Caco-2 (cell line): ENCODE results near the gene GRID1. TPM values are rescaled to one million over a fixed set of nuclear protein-coding genes. Genes with fewer than 3 reads are reported as not detected.
A peak's percentile ranks its signal among the peaks of the same experiment; 100 is the strongest.

Source experiments
- BruUV-seq: library from RNA; stranded (reverse); fragments of 400-500 nt; replicated peaks from 2 replicates; lab custom pipeline; 2021; lab: Mats Ljungman, UMichigan
- CTCF ChIA-PET: fragments of 300-600 bp; sonication (Branson Sonifier 250); formaldehyde crosslinking; loops from one replicate; lab custom pipeline; 2022; ENCODE audit warnings: antibody characterized with exemption; lab: Charles Lee
- POLR2A ChIA-PET: fragments of 300-600 bp; sonication (Branson Sonifier 250); formaldehyde crosslinking; loops from one replicate; lab custom pipeline; 2022; ENCODE audit warnings: antibody characterized with exemption; lab: Charles Lee
- DNase-seq, 2 experiments: peaks; one replicate each; pipeline versions ENCODE4 v3.0.0 to v3.0.0-alpha.2; 2020 to 2022
- H3K27me3 ChIP-seq: replicated peaks from 2 replicates; pipeline ENCODE4 v1.6.0; 2011; ENCODE audit warnings: low read length; ENCODE audit not compliant: control insufficient read depth, insufficient read depth
- H3K36me3 ChIP-seq: 2 replicates; pipeline ENCODE4 v1.5.1; 2011; ENCODE audit warnings: low read length; ENCODE audit not compliant: control insufficient read depth, insufficient read depth
- H3K4me1 ChIP-seq: fragments of 250-450 bp; sonication (Bioruptor Pico); 2 replicates; pipeline ENCODE4 v1.5.1; 2020; ENCODE audit warnings: mild to moderate bottlenecking
- H3K4me3 ChIP-seq: 2 replicates; pipeline ENCODE4 v1.5.1; 2011; ENCODE audit warnings: low read depth, mild to moderate bottlenecking, control low read depth, low read length
- H3K9me3 ChIP-seq: fragments of 250-450 bp; sonication (Bioruptor Pico); 2 replicates; pipeline ENCODE4 v1.5.1; 2020; ENCODE audit warnings: mild to moderate bottlenecking, moderate library complexity
- H3K27ac Mint-ChIP-seq: one replicate; pipeline ENCODE4 v1.8.0; 2022; ENCODE audit warnings: mixed read lengths; ENCODE audit not compliant: unreplicated experiment
- H3K27me3 Mint-ChIP-seq: one replicate; pipeline ENCODE4 v1.8.0; 2022; ENCODE audit warnings: mixed read lengths; ENCODE audit not compliant: insufficient read depth, unreplicated experiment
- H3K36me3 Mint-ChIP-seq: one replicate; pipeline ENCODE4 v1.8.0; 2022; ENCODE audit warnings: mild to moderate bottlenecking, mixed read lengths; ENCODE audit not compliant: insufficient read depth, unreplicated experiment
- H3K4me1 Mint-ChIP-seq: one replicate; pipeline ENCODE4 v1.8.0; 2022; ENCODE audit warnings: low read depth, mixed read lengths; ENCODE audit not compliant: unreplicated experiment
- H3K4me3 Mint-ChIP-seq: one replicate; pipeline ENCODE4 v1.8.0; 2022; ENCODE audit warnings: mild to moderate bottlenecking, moderate library complexity, mixed read lengths; ENCODE audit not compliant: unreplicated experiment
- H3K9me3 Mint-ChIP-seq: one replicate; pipeline ENCODE4 v1.8.0; 2022; ENCODE audit warnings: mixed read lengths; ENCODE audit not compliant: unreplicated experiment
- CTCF ChIP-seq, 2 experiments: fragments of 200-600 bp in 1 of 2; IDR thresholded peaks; 1 replicate in 1 of 2; 2 replicates in 1 of 2; pipeline versions ENCODE4 v1.5.1 to v1.8.0; 2011 to 2022; ENCODE audit warnings: antibody characterized with exemption in 1 of 2, control low read depth in 1 of 2, inconsistent platforms in 1 of 2, low read depth in 1 of 2, low read length in 1 of 2, mild to moderate bottlenecking in 1 of 2, moderate library complexity in 1 of 2; ENCODE audit not compliant: insufficient read depth in 1 of 2, severe bottlenecking in 1 of 2, unreplicated experiment in 1 of 2
- intact Hi-C: fragments of 100-400 bp; cut with micrococcal nuclease; formaldehyde crosslinking; loops from one replicate; pipeline ENCODE4 v1.10.0; 2022; ENCODE audit not compliant: unreplicated experiment
- total RNA-seq: library from RNA; stranded (reverse); gene quantifications from 2 replicates; pipeline ENCODE4 v1.2.3, GENCODE V29; 2022

Gene GRID1
- total RNA-seq, 1 experiment from 2014 or later, result 8.0 TPM

DNA sequence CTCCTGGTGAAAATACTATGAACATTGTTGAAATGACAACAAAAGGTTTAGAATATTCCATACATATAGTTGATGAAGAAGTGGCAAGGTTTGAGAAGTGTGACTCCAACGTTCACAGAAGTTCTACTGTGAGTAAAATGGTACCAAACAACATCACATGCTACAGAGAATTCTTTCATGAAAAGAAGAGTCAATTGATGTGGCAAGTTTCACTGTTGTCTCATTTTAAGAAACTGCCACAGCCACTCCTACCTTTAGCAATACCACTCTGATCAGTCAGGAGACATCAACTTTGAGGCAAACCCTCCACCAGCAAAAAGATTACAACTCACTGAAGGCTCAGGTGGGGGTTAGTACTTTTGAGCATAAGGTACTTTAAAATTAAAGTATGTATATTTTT lies 693.3 kb downstream of the GRID1 start:
- Mint-ChIP-seq H3K27me3 (no peaks in the 10 kb centered on the region), H3K36me3 (no peaks in the 10 kb centered on the region), H3K4me1 (peaks cover 2% of the 10 kb centered on the region), H3K27ac (no peak overlapping the region), H3K9me3 (peaks cover 13% of the 10 kb centered on the region), H3K4me3 (no peak overlapping the region)
- CTCF ChIA-PET, result no interaction called here
- intact Hi-C loops, result no loop called here
- DNase-seq, result no peak
- BruUV-seq, result no TSS peak
- H3K4me1 ChIP-seq, result peaks cover 4% of the 10 kb centered on the region; the same call in 1 of the 2 replicates
- no peak overlapping the region for H3K4me3 ChIP-seq
- TF ChIP-seq CTCF (IDR thresholded peaks at IDR 0.05; ENCODE audit: insufficient read depth in 1 of 2, low read depth in 1 of 2, low read length in 1 of 2, severe bottlenecking in 1 of 2, unreplicated experiment in 1 of 2), result no peak
- no peaks in the 10 kb centered on the region for H3K36me3 ChIP-seq
- H3K27me3 ChIP-seq, result no peaks in the 10 kb centered on the region
- POLR2A ChIA-PET, result no interaction called here
- no peaks in the 10 kb centered on the region for H3K9me3 ChIP-seq

DNA sequence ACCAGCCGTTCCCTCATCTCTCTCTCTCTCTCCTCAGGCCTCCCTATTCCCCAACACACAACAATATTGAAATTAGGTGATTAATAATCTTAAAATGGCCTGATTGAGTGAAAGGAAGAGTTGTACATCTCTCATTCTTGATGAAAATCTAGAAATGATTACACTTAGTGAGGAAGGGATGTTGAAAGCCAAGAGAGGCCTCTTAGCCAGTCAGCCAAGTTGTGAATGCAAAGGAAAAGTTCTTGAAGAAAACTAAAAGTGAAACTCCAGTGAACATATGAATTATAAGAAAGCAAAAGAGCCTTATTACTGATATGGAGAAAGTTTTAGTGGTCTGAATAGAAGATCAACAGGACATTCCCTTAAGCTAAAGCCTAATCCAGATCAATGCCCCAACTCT lies 695.1 kb downstream of the GRID1 start:
- no peak for TF ChIP-seq CTCF (IDR thresholded peaks at IDR 0.05; ENCODE audit: insufficient read depth in 1 of 2, low read depth in 1 of 2, low read length in 1 of 2, severe bottlenecking in 1 of 2, unreplicated experiment in 1 of 2)
- intact Hi-C loops, result no loop called here
- no peak overlapping the region for H3K27ac Mint-ChIP-seq

DNA sequence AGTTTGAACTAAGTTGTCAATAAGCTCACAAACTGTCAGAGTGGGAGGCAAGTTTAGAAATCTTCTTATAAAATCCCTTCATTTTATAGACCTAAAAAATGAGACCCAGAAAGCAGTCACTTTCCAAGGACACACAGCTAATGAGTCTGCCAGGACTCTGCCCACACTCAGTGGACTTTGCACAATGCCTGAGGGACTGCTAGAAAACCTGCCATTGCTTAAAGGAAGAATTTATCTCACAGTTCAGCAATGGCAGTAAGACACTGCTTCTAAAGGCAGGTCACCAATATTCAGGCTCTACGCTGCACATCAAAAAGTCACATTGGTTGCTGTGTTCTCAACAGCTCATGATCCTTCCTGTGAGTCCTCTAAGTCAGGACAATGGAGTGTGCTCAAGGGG lies 698.1 kb downstream of the GRID1 start:
- Histone ChIP-seq H3K36me3 (no peaks in the 10 kb centered on the region), H3K9me3 (no peaks in the 10 kb centered on the region), H3K4me3 (no peak overlapping the region), H3K4me1 (peaks cover 9% of the 10 kb centered on the region; the same call in 1 of the 2 replicates), H3K27me3 (no peaks in the 10 kb centered on the region)
- DNase-seq, result peak in 1 of 2 experiments; percentile 12
- H3K4me1 Mint-ChIP-seq, result peaks cover 14% of the 10 kb centered on the region
- CTCF ChIA-PET, result no interaction called here
- H3K4me3 Mint-ChIP-seq, result no peak overlapping the region
- POLR2A ChIA-PET, result no interaction called here
- H3K27ac Mint-ChIP-seq, result peak overlapping the region; percentile 5
- H3K9me3 Mint-ChIP-seq, result peaks cover 13% of the 10 kb centered on the region
- intact Hi-C loops, result no loop called here
- no peak for TF ChIP-seq CTCF (IDR thresholded peaks at IDR 0.05; ENCODE audit: insufficient read depth in 1 of 2, low read depth in 1 of 2, low read length in 1 of 2, severe bottlenecking in 1 of 2, unreplicated experiment in 1 of 2)
- BruUV-seq, result no TSS peak
- no peaks in the 10 kb centered on the region for H3K27me3 Mint-ChIP-seq
- H3K36me3 Mint-ChIP-seq, result no peaks in the 10 kb centered on the region

More for the DNA sequence above, 695.1 kb downstream of the GRID1 start:
- H3K4me3 ChIP-seq, result no peak overlapping the region
- H3K4me1 ChIP-seq, result peaks cover 9% of the 10 kb centered on the region; the same call in 1 of the 2 replicates
- H3K27me3 ChIP-seq, result no peaks in the 10 kb centered on the region
- Mint-ChIP-seq H3K4me1 (peaks cover 14% of the 10 kb centered on the region), H3K9me3 (peaks cover 13% of the 10 kb centered on the region), H3K4me3 (no peak overlapping the region), H3K36me3 (no peaks in the 10 kb centered on the region), H3K27me3 (no peaks in the 10 kb centered on the region)
- no peaks in the 10 kb centered on the region for H3K36me3 ChIP-seq
- no peak for DNase-seq
- POLR2A ChIA-PET, result no interaction called here
- no TSS peak for BruUV-seq
- H3K9me3 ChIP-seq, result no peaks in the 10 kb centered on the region
- CTCF ChIA-PET, result no interaction called here
